Skeletal muscle satellite cell (primary cell): ENCODE data around the gene PIK3C2G.

Experiments
- H3K27me3 ChIP-seq: 2 replicates; pipeline ENCODE4 v1.7.0; 2013; ENCODE audit warnings: low read length; ENCODE audit not compliant: control insufficient read depth, insufficient read depth
- H3K36me3 ChIP-seq: 2 replicates; pipeline ENCODE4 v1.7.0; 2013; ENCODE audit warnings: mild to moderate bottlenecking, control low read depth, low read length; ENCODE audit not compliant: insufficient read depth
- H3K4me1 ChIP-seq: 2 replicates; pipeline ENCODE4 v1.7.0; 2013; ENCODE audit warnings: low read length; ENCODE audit not compliant: control insufficient read depth, insufficient read depth
- H3K4me2 ChIP-seq: 2 replicates; pipeline ENCODE4 v1.7.0; 2013; ENCODE audit warnings: mild to moderate bottlenecking, low read length
- H3K4me3 ChIP-seq: 2 replicates; pipeline ENCODE4 v1.7.0; 2013; ENCODE audit warnings: low read length
- H3K9ac ChIP-seq: 2 replicates; pipeline ENCODE4 v1.7.0; 2013; ENCODE audit warnings: mild to moderate bottlenecking, low read depth, low read length, moderate library complexity
- H3K9me3 ChIP-seq: replicated peaks from 2 replicates; pipeline ENCODE4 v1.7.0; 2013; ENCODE audit warnings: mild to moderate bottlenecking, control low read depth, low read length

PIK3C2G gene

GRCh38 chr12:18281941-18282340 is 20.6 kb downstream of the PIK3C2G start:
- Histone ChIP-seq H3K27me3 (no peaks in the 10 kb centered on the region), H3K9me3 (no peaks in the 10 kb centered on the region), H3K4me1 (peaks cover 8% of the 10 kb centered on the region), H3K4me3 (no peak overlapping the region), H3K36me3 (no peaks in the 10 kb centered on the region), H3K9ac (no peak overlapping the region), H3K4me2 (no peak overlapping the region)

- Histone ChIP-seq H3K9me3 (no peaks in the 10 kb centered on the region), H3K27me3 (no peaks in the 10 kb centered on the region), H3K36me3 (no peaks in the 10 kb centered on the region), H3K9ac (no peak overlapping the region), H3K4me1 (peaks cover 8% of the 10 kb centered on the region), H3K4me3 (no peak overlapping the region), H3K4me2 (no peak overlapping the region)
Measured at GRCh38 chr12:18283831-18284230, 22.5 kb downstream of the PIK3C2G start.

- Histone ChIP-seq H3K36me3 (no peaks in the 10 kb centered on the region), H3K4me2 (no peak overlapping the region), H3K27me3 (no peaks in the 10 kb centered on the region), H3K9me3 (no peaks in the 10 kb centered on the region), H3K4me3 (no peak overlapping the region), H3K4me1 (peaks cover 8% of the 10 kb centered on the region), H3K9ac (no peak overlapping the region)
Measured at GRCh38 chr12:18284386-18284785, 23.1 kb downstream of the PIK3C2G start.

GRCh38 chr12:18285161-18285560 is 23.8 kb downstream of the PIK3C2G start:
- Histone ChIP-seq H3K27me3 (no peaks in the 10 kb centered on the region), H3K9ac (no peak overlapping the region), H3K4me2 (no peak overlapping the region), H3K36me3 (no peaks in the 10 kb centered on the region), H3K4me3 (no peak overlapping the region), H3K4me1 (peaks cover 8% of the 10 kb centered on the region), H3K9me3 (no peaks in the 10 kb centered on the region)

GRCh38 chr12:18290386-18290785 is 29.1 kb downstream of the PIK3C2G start:
- no peaks in the 10 kb centered on the region for H3K27me3 ChIP-seq
- H3K4me1 ChIP-seq, result no peaks in the 10 kb centered on the region
- no peak overlapping the region for H3K4me2 ChIP-seq
- no peaks in the 10 kb centered on the region for H3K36me3 ChIP-seq
- no peak overlapping the region for H3K4me3 ChIP-seq
- H3K9ac ChIP-seq, result no peak overlapping the region
- no peaks in the 10 kb centered on the region for H3K9me3 ChIP-seq

- Histone ChIP-seq H3K4me3 (no peak overlapping the region), H3K4me2 (no peak overlapping the region)
Measured at GRCh38 chr12:18294889-18295288, 33.6 kb downstream of the PIK3C2G start.

DNA sequence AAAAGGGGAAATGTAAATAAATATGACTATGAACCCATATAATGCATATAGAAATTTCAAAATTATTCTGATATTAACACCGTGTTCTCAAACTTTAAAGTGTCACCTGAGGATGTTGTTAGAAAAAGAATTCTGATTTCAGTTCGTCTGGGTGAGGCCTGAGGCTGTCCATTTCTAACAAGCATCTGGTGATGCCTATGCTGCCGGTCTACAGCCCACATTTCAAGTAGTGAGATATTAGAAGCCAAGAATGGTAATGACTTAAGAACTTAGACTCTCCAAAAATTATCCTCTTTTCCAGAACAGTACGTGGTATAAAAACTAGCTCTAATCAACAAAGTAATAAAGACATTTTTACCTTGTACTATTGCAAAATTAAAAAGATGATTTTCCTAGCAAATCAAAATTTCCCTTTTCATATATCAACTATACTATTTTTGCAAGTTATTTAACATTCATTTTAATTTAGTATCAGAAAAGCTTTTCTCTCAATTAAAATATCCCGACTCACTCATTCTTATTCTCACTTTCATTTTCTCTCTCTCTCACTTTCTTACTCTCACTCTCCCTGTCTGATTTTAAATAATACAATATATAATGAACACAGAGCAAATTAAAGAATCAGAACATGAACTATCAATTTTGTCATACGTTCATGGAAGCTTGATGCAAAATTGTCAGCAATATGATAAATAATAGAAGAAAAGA is 35.0 kb downstream of the PIK3C2G start:
- H3K9me3 ChIP-seq, result no peaks in the 10 kb centered on the region
- no peaks in the 10 kb centered on the region for H3K36me3 ChIP-seq
- H3K27me3 ChIP-seq, result no peaks in the 10 kb centered on the region
- H3K9ac ChIP-seq, result peak overlapping the region; percentile 16
- H3K4me1 ChIP-seq, result no peaks in the 10 kb centered on the region
- H3K4me2 ChIP-seq, result peak overlapping the region; percentile 59
- H3K4me3 ChIP-seq, result peak overlapping the region; percentile 61

More at GRCh38 chr12:18294889-18295288, 33.6 kb downstream of the PIK3C2G start:
- H3K4me1 ChIP-seq, result no peaks in the 10 kb centered on the region
- H3K36me3 ChIP-seq, result no peaks in the 10 kb centered on the region
- no peaks in the 10 kb centered on the region for H3K27me3 ChIP-seq
- no peak overlapping the region for H3K9ac ChIP-seq
- no peaks in the 10 kb centered on the region for H3K9me3 ChIP-seq

DNA sequence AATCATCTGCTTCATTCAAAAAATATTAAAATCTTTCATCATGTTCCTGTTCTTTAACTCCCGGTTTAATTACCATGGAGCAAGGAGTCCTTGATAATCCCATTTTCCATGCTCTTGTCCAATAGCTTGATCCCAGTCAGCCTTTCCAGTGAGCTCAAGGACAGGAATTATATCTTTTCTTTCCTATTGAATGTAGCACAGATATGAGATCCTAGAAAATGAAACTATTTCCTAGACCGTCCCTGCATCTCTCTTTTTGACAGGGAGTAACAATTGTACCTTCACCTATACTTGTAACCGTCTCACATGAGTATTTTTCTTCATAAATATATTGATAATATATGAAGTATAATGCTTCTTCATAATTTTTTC is 35.6 kb downstream of the PIK3C2G start:
- peak overlapping the region; percentile 59 for H3K4me2 ChIP-seq
- H3K4me1 ChIP-seq, result no peaks in the 10 kb centered on the region
- no peaks in the 10 kb centered on the region for H3K36me3 ChIP-seq
- H3K27me3 ChIP-seq, result no peaks in the 10 kb centered on the region
- H3K4me3 ChIP-seq, result peak overlapping the region; percentile 61
- peak overlapping the region; percentile 16 for H3K9ac ChIP-seq
- no peaks in the 10 kb centered on the region for H3K9me3 ChIP-seq

- Histone ChIP-seq H3K9me3 (no peaks in the 10 kb centered on the region), H3K27me3 (no peaks in the 10 kb centered on the region), H3K36me3 (no peaks in the 10 kb centered on the region), H3K4me1 (no peaks in the 10 kb centered on the region), H3K4me3 (no peak overlapping the region), H3K9ac (no peak overlapping the region), H3K4me2 (no peak overlapping the region)
Measured at GRCh38 chr12:18297902-18298301, 36.6 kb downstream of the PIK3C2G start.

DNA sequence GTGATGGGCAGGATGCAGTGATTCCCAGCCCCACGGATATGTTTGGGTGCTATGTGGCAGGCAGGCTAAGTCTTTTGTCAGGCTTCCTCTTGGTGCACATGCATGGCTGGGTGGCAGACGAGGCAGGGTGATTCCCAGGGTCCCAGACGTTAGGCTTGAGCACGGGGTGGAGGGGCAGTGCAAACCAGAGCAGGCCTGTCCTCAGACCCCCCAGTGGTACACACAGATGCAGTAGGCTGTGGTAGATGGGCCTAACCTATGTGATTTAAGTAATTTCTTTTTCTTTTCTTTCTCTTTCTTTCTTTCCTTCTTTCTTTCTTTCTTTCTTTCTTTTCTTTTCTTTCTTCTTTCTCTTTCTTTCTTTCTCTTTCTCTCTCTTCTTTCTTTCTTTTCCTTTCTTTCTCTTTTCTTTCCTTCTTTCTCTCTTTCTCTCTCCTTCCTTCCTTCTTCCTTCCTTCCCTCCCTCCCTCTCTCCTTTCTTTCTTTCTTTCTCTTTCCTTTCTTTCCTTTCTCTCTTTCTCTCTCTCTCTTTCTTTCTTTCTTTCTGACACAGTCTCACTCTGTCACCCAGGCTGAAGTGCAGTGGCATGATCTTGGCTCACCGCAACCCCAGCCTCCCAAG is 41.6 kb downstream of the PIK3C2G start:
- H3K27me3 ChIP-seq, result no peaks in the 10 kb centered on the region
- no peaks in the 10 kb centered on the region for H3K36me3 ChIP-seq
- H3K9me3 ChIP-seq, result no peaks in the 10 kb centered on the region
- no peak overlapping the region for H3K4me3 ChIP-seq
- H3K9ac ChIP-seq, result no peak overlapping the region
- H3K4me1 ChIP-seq, result no peaks in the 10 kb centered on the region
- no peak overlapping the region for H3K4me2 ChIP-seq

DNA sequence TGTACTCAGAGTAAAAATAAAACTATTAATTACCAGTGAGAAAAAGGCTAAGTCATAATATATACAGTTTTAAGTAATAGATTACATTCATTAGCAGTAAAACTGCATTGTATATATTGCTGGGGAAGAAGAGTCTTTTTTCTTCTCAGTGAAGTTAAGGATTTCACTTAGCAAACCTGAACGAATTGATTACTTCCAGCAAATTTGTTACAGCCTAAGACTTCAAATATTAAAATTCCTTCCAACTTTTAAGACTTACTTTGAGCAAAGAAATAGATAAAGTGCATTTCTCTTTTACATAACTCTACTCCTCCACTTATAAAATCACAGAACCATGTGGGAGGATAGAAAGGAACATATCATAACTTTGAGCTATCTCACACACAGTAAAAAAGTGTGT is 43.3 kb downstream of the PIK3C2G start:
- Histone ChIP-seq H3K4me1 (no peaks in the 10 kb centered on the region), H3K36me3 (no peaks in the 10 kb centered on the region), H3K9me3 (no peaks in the 10 kb centered on the region), H3K27me3 (no peaks in the 10 kb centered on the region), H3K9ac (no peak overlapping the region), H3K4me2 (no peak overlapping the region), H3K4me3 (no peak overlapping the region)

- Histone ChIP-seq H3K9me3 (no peaks in the 10 kb centered on the region), H3K4me3 (no peak overlapping the region), H3K4me2 (no peak overlapping the region), H3K36me3 (no peaks in the 10 kb centered on the region), H3K9ac (no peak overlapping the region), H3K4me1 (no peaks in the 10 kb centered on the region), H3K27me3 (no peaks in the 10 kb centered on the region)
Measured at GRCh38 chr12:18306311-18306710, 45.0 kb downstream of the PIK3C2G start.
